ENCODE data around the gene FAM114A1. TPM values are rescaled to one million over a fixed set of nuclear protein-coding genes. Genes with fewer than 3 reads are reported as not detected.
A peak's percentile ranks its signal among the peaks of the same experiment; 100 is the strongest.

Gene FAM114A1
- polyA plus RNA-seq, 3 donors = 3.2 to 12.0 (median 4.1) TPM

DNA sequence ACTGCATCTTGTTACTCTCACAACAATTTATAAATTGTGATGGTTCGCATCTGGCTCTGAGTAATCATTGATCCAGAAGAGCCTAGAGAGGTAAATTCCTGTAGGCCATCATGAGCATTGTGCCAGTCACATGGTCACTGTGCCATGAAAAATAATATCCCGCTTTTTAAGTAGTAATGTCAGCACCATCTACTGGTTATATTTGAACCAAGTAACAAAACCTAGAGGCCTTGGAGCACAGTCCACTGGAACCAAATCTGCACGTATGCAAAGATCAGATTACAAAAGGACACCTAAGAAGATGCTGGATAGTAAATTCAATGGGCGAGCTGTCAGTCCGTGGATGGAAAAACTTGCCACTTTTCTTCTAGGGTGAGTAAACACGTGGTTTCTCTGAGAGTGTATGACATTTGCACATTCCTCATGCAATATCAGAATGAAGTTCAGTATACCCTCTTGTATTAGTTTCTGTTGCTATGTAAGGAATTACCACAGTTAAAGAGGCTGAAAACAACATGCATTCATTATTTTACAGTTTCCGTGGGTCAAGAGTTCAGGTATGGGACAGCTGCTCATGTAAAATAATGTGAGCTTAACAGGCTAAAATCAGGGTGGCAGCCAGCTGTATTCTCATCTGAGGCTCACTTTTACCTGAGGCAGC, 26.8 kb downstream of the FAM114A1 start:
- Histone ChIP-seq H3K27ac (ENCODE audit: low read depth in 1 of 2, low read length in 2 of 2) (no peak overlapping the region), H3K27me3 (ENCODE audit: control insufficient read depth in 2 of 2, insufficient read depth in 2 of 2, low read length in 2 of 2) (no peaks in the 10 kb centered on the region), H4K20me1 (ENCODE audit: insufficient read depth, low read length) (no peaks in the 10 kb centered on the region), H3K36me3 (replicated peaks in 1 of 2; ENCODE audit: control insufficient read depth in 1 of 2, insufficient read depth in 2 of 2, low read length in 2 of 2) (peaks cover 11 to 62% of the 10 kb centered on the region in 2 donors), H3K9me3 (replicated peaks in 1 of 2; ENCODE audit: control insufficient read depth in 1 of 2, insufficient read depth in 1 of 2, low read length in 2 of 2) (no peaks in the 10 kb centered on the region), H3K9ac (ENCODE audit: insufficient read depth, low read length, poor library complexity, severe bottlenecking) (no peak overlapping the region), H3K4me1 (ENCODE audit: control insufficient read depth in 1 of 2, insufficient read depth in 2 of 2, low read length in 2 of 2) (no peaks in the 10 kb centered on the region), H2AFZ (ENCODE audit: insufficient read depth, low read depth, low read length, poor library complexity, severe bottlenecking) (no peak overlapping the region), H3K4me2 (replicated peaks; ENCODE audit: extremely low read depth, low read length, poor library complexity, severe bottlenecking) (no peak overlapping the region), H3K4me3 (replicated peaks in 1 of 3; ENCODE audit: low read depth in 2 of 3, low read length in 3 of 3) (no peak overlapping the region), H3K79me2 (ENCODE audit: insufficient read depth, low read length) (no peaks in the 10 kb centered on the region)
- WGBS (ENCODE audit: insufficient coverage) = 100% methylated on average over 3 of the region's 7 CpGs
- H3K4me1 Mint-ChIP-seq = peaks cover under 1% of the 10 kb centered on the region
- intact Hi-C loops (cut with micrococcal nuclease) = no loop called here
- peaks cover 44 to 57% of the 10 kb centered on the region in 2 donors for H3K36me3 Mint-ChIP-seq
- peaks cover 0 to 2% (median 0%) of the 10 kb centered on the region in 7 donors for H3K9me3 Mint-ChIP-seq
- peak overlapping the region in 1 of 7 donors; percentile 37 for H3K27ac Mint-ChIP-seq
- TF ChIP-seq, protein P1, sequence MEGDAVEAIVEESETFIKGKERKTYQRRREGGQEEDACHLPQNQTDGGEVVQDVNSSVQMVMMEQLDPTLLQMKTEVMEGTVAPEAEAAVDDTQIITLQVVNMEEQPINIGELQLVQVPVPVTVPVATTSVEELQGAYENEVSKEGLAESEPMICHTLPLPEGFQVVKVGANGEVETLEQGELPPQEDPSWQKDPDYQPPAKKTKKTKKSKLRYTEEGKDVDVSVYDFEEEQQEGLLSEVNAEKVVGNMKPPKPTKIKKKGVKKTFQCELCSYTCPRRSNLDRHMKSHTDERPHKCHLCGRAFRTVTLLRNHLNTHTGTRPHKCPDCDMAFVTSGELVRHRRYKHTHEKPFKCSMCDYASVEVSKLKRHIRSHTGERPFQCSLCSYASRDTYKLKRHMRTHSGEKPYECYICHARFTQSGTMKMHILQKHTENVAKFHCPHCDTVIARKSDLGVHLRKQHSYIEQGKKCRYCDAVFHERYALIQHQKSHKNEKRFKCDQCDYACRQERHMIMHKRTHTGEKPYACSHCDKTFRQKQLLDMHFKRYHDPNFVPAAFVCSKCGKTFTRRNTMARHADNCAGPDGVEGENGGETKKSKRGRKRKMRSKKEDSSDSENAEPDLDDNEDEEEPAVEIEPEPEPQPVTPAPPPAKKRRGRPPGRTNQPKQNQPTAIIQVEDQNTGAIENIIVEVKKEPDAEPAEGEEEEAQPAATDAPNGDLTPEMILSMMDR (IDR thresholded peaks at IDR 0.05) = no peak
- DNase-seq = no peak
- peaks cover 0 to 4% (median 0%) of the 10 kb centered on the region in 3 donors for H3K27me3 Mint-ChIP-seq (ENCODE audit: low read depth in 3 of 3)
- no peak overlapping the region for H3K4me3 Mint-ChIP-seq

- no CpG with 5 or more reads among the region's 1 CpG for WGBS (ENCODE audit: insufficient coverage)
- Histone ChIP-seq H3K9me3 (replicated peaks in 1 of 2; ENCODE audit: control insufficient read depth in 1 of 2, insufficient read depth in 1 of 2, low read length in 2 of 2) (no peaks in the 10 kb centered on the region), H4K20me1 (ENCODE audit: insufficient read depth, low read length) (no peaks in the 10 kb centered on the region), H3K9ac (ENCODE audit: insufficient read depth, low read length, poor library complexity, severe bottlenecking) (no peak overlapping the region), H3K4me2 (replicated peaks; ENCODE audit: extremely low read depth, low read length, poor library complexity, severe bottlenecking) (no peak overlapping the region), H3K36me3 (replicated peaks in 1 of 2; ENCODE audit: control insufficient read depth in 1 of 2, insufficient read depth in 2 of 2, low read length in 2 of 2) (peaks cover 11 to 57% of the 10 kb centered on the region in 2 donors), H3K4me3 (replicated peaks in 1 of 3; ENCODE audit: low read depth in 2 of 3, low read length in 3 of 3) (no peak overlapping the region), H3K27ac (ENCODE audit: low read depth in 1 of 2, low read length in 2 of 2) (no peak overlapping the region), H3K79me2 (ENCODE audit: insufficient read depth, low read length) (no peaks in the 10 kb centered on the region), H3K27me3 (ENCODE audit: control insufficient read depth in 2 of 2, insufficient read depth in 2 of 2, low read length in 2 of 2) (no peaks in the 10 kb centered on the region), H3K4me1 (ENCODE audit: control insufficient read depth in 1 of 2, insufficient read depth in 2 of 2, low read length in 2 of 2) (no peaks in the 10 kb centered on the region), H2AFZ (ENCODE audit: insufficient read depth, low read depth, low read length, poor library complexity, severe bottlenecking) (no peak overlapping the region)
- H3K36me3 Mint-ChIP-seq = peaks cover 31 to 44% of the 10 kb centered on the region in 2 donors
- DNase-seq = no peak
- no peaks in the 10 kb centered on the region for H3K4me1 Mint-ChIP-seq
- peaks cover 0 to 2% (median 0%) of the 10 kb centered on the region in 7 donors for H3K9me3 Mint-ChIP-seq
- H3K27me3 Mint-ChIP-seq (ENCODE audit: low read depth in 3 of 3) = peaks cover 0 to 2% (median 0%) of the 10 kb centered on the region in 3 donors
- intact Hi-C loops (cut with micrococcal nuclease) = no loop called here
- TF ChIP-seq, protein P1 (IDR thresholded peaks at IDR 0.05) = no peak
- H3K27ac Mint-ChIP-seq = no peak overlapping the region
- H3K4me3 Mint-ChIP-seq = no peak overlapping the region
Observed at GRCh38 chr4:38896940-38897339, 29.3 kb downstream of the FAM114A1 start.
